ENCODE results near the gene WDR76.

DNA sequence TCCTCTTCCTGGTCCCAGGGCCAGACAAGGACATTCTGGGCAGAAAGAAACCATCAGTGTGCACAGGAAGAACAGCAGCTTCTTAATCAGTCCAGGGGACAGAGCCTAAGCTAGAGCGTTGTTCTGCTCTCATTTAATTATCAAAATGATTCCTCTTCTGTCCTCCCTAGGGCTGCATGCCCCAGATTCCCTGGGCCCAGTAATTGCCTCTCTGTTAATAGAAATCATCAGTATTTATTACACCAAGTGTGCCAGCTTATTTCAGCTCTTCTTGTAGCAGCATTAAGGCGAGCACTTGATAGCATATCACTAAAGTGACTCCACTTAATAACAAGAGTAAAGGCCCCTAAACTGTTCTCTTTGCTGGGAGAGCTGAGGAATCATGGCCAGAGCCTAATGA, 72.1 kb downstream of the WDR76 start:
- TF ChIP-seq POLR2AphosphoS5 (IDR thresholded peaks at IDR 0.05) (no peak), CTCF (IDR thresholded peaks at IDR 0.05) (no peak), POLR2A (IDR thresholded peaks at IDR 0.05) (no peak)

Measured in prostate gland (tissue), 2 donors.